B cell (primary cell): ENCODE data around the gene RHPN2. TPM values are rescaled to one million over a fixed set of nuclear protein-coding genes. Genes with fewer than 3 reads are reported as not detected.
"Not testable (repeated sequence)": the region's sequence is repeated elsewhere in the genome, so short reads cannot be mapped to it uniquely, and the experiment has no call there.

Experiments used
- ATAC-seq: fragments of 200-7000 bp; cut with Tn5 transposase; one replicate; pipeline ENCODE4 v1.10.0; 2021; ENCODE audit warnings: low read depth, mild to moderate bottlenecking, moderate number of reproducible peaks, moderate library complexity
- CTCF ChIA-PET: fragments of 350-600 bp; sonication (Branson Sonifier 250); formaldehyde crosslinking; loops from one replicate; lab custom pipeline; 2021; ENCODE audit warnings: antibody characterized with exemption, inconsistent platforms; lab: Charles Lee
- POLR2A ChIA-PET: fragments of 350-600 bp; sonication (Branson Sonifier 250); formaldehyde crosslinking; loops from one replicate; lab custom pipeline; 2021; ENCODE audit warnings: antibody characterized with exemption; lab: Charles Lee
- DNase-seq: peaks from one replicate; pipeline ENCODE4 v3.0.0; 2013
- H2AFZ ChIP-seq: 2 replicates; pipeline ENCODE4 v1.6.1; 2012; ENCODE audit warnings: mild to moderate bottlenecking, low read depth, low read length; ENCODE audit not compliant: insufficient read depth, poor library complexity, severe bottlenecking
- H3K27ac ChIP-seq, 2 donors: 1 replicate in 1 of 2; 2 replicates in 1 of 2; pipeline ENCODE4 v1.5.1; 2012 to 2013; ENCODE audit warnings: low read length in 2 of 2, mild to moderate bottlenecking in 2 of 2, moderate library complexity in 1 of 2
- H3K27me3 ChIP-seq, 4 experiments: fragments of 200-600 bp in 1 of 4; sonication (generic) in 1 of 4; replicated peaks in 1 of 4; 1 replicate in 2 of 4; 2 replicates in 2 of 4; pipeline versions ENCODE4 v1.6.1 to v1.7.0; 2013 to 2016; ENCODE audit warnings: low read length in 3 of 4, mild to moderate bottlenecking in 2 of 4, mixed read lengths in 1 of 4, moderate library complexity in 1 of 4; ENCODE audit not compliant: insufficient read depth in 4 of 4, control insufficient read depth in 3 of 4; ENCODE audit errors: control extremely low read depth in 1 of 4
- H3K36me3 ChIP-seq, 2 experiments: replicated peaks in 1 of 2; 1 replicate in 1 of 2; 2 replicates in 1 of 2; pipeline versions ENCODE4 v1.6.1 to v1.7.1; 2013; ENCODE audit warnings: low read length in 1 of 2; ENCODE audit not compliant: insufficient read depth in 2 of 2, control insufficient read depth in 1 of 2; ENCODE audit errors: control extremely low read depth in 1 of 2, extremely low read depth in 1 of 2
- H3K4me1 ChIP-seq, 2 donors: fragments of 200-600 bp in 1 of 2; sonication (generic) in 1 of 2; 1 replicate in 1 of 2; 2 replicates in 1 of 2; pipeline versions ENCODE4 v1.5.1 to v1.6.1; 2013 to 2017; ENCODE audit warnings: low read length in 2 of 2; ENCODE audit not compliant: control insufficient read depth in 2 of 2, insufficient read depth in 2 of 2
- H3K4me2 ChIP-seq: replicated peaks from 2 replicates; pipeline ENCODE3; 2012; ENCODE audit warnings: mild to moderate bottlenecking, low read depth, low read length; ENCODE audit not compliant: poor library complexity, severe bottlenecking
- H3K4me3 ChIP-seq, 5 experiments: fragments of 200-600 bp in 1 of 5; sonication (generic) in 1 of 5; 1 replicate in 3 of 5; 2 replicates in 2 of 5; pipeline versions ENCODE4 v1.5.1 to v1.7.0; 2011 to 2016; ENCODE audit warnings: low read length in 4 of 5, mild to moderate bottlenecking in 4 of 5, low read depth in 2 of 5, control low read depth in 1 of 5, moderate library complexity in 1 of 5; ENCODE audit not compliant: insufficient read depth in 1 of 5; ENCODE audit errors: control extremely low read depth in 1 of 5, extremely low read depth in 1 of 5
- H3K79me2 ChIP-seq: fragments of 200-600 bp; sonication (generic); one replicate; pipeline ENCODE4 v1.6.0; 2016; ENCODE audit warnings: low read length; ENCODE audit not compliant: control insufficient read depth, insufficient read depth
- H3K9ac ChIP-seq: fragments of 200-600 bp; sonication (generic); 2 replicates; pipeline ENCODE4 v1.6.1; 2017; ENCODE audit warnings: mild to moderate bottlenecking, low read length, moderate library complexity
- H3K9me3 ChIP-seq, 3 donors: one replicate each; pipeline versions ENCODE4 v1.6.1 to v1.7.1; 2013; ENCODE audit warnings: low read length in 2 of 3; ENCODE audit not compliant: control insufficient read depth in 2 of 3, insufficient read depth in 1 of 3; ENCODE audit errors: control extremely low read depth in 1 of 3
- H4K20me1 ChIP-seq: 2 replicates; pipeline ENCODE4 v1.6.0; 2012; ENCODE audit warnings: mild to moderate bottlenecking, low read length; ENCODE audit not compliant: insufficient read depth, control insufficient read depth, poor library complexity, severe bottlenecking
- H3K27ac Mint-ChIP-seq: one replicate; pipeline ENCODE4 v1.8.0; 2021; ENCODE audit warnings: mixed read lengths
- H3K27me3 Mint-ChIP-seq: one replicate; pipeline ENCODE4 v1.8.0; 2021; ENCODE audit warnings: mixed read lengths
- H3K4me1 Mint-ChIP-seq: one replicate; pipeline ENCODE4 v1.8.0; 2021; ENCODE audit warnings: mixed read lengths
- H3K4me3 Mint-ChIP-seq: one replicate; pipeline ENCODE4 v1.8.0; 2021; ENCODE audit warnings: mixed read lengths
- H3K9me3 Mint-ChIP-seq: one replicate; pipeline ENCODE4 v1.8.0; 2022; ENCODE audit warnings: mixed read lengths; ENCODE audit not compliant: insufficient read depth
- EZH2 ChIP-seq: IDR thresholded peaks from 2 replicates; pipeline ENCODE4 v1.6.1; 2012; ENCODE audit warnings: borderline replicate concordance, low read depth, mild to moderate bottlenecking, moderate library complexity, low read length; ENCODE audit not compliant: insufficient read depth, poor library complexity, severe bottlenecking
- WGBS: methylation state at CpG from one replicate; pipeline ENCODE4 v1.1.5; 2013; ENCODE audit warnings: missing lambda C conversion rate; ENCODE audit not compliant: insufficient coverage; 5-methylcytosine and 5-hydroxymethylcytosine counted together
- intact Hi-C: fragments of 100-400 bp; cut with micrococcal nuclease; formaldehyde crosslinking; loops from one replicate; pipeline ENCODE4 v1.10.0; 2022
- polyA plus RNA-seq: library from polyadenylated mRNA; depleted of rRNA; stranded (reverse); fragments of >200 nt; gene quantifications from 2 replicates; pipeline ENCODE4 v1.2.3, GENCODE V29; 2012
- total RNA-seq, 2 donors: library from RNA; stranded (reverse); fragments of 120-200 nt in 1 of 2; gene quantifications; 1 replicate in 1 of 2; 2 replicates in 1 of 2; pipeline versions ENCODE4 v1.2.3 to v1.2.4, GENCODE V29; 2013 to 2022
- TF ChIP-seq, protein P1 (sequence below): fragments of 200-600 bp; IDR thresholded peaks from one replicate; pipeline ENCODE4 v1.8.0; 2022; ENCODE audit warnings: antibody characterized with exemption, mild to moderate bottlenecking

RHPN2 gene
- total and polyA plus RNA-seq, 2 donors (not counting 1 experiment from before 2014, with no cell fraction given), result 4.9 to 5.5 TPM

DNA sequence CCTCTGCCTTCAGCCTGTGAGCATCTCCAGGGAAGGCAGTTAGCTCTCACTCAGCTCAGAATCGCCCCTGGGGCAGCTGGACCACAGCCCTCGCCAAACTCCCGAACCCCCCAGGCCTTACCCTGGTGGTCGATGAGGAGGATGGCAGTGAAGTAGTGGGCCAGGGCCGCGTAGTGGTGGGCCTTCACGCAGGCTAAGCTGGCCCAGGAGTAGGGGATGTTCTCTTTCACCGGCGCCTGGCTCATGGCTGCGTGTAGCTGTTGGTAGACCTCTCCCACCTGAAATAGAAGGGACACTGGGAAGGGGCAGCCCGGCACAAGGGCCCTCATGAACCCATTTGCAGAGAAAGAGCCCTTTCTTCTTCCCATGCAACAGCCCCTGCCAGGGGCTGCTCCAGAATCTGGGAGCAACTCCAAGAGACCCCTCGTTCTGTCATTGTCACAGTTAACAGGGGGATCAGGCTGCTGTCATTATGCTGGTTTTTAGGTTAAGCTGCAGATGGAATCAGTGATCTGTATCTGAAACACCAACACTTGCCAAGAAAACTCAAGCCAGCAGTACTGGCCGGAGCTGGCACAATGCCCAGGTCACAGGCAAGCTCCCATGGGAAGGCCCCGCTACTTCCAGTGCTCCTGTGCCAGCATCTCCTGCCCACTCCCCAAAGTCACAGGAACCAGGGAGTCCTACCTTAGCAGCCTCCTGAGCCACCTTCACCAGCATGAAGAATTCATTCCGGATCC, 62.4 kb downstream of the RHPN2 start:
- intact Hi-C loops, H3K79me2 ChIP-seq, H4K20me1 ChIP-seq, DNase-seq, ATAC-seq, H3K9me3 ChIP-seq, H3K9me3 Mint-ChIP-seq, H2AFZ ChIP-seq, H3K36me3 ChIP-seq, H3K27ac Mint-ChIP-seq, H3K27me3 ChIP-seq, POLR2A ChIA-PET, H3K4me1 Mint-ChIP-seq, H3K4me3 ChIP-seq, H3K27me3 Mint-ChIP-seq, H3K27ac ChIP-seq, H3K4me2 ChIP-seq, H3K4me3 Mint-ChIP-seq, H3K9ac ChIP-seq, CTCF ChIA-PET, H3K4me1 ChIP-seq: not testable (repeated sequence)
- 93% methylated on average over 13 of the region's 15 CpGs for WGBS

DNA sequence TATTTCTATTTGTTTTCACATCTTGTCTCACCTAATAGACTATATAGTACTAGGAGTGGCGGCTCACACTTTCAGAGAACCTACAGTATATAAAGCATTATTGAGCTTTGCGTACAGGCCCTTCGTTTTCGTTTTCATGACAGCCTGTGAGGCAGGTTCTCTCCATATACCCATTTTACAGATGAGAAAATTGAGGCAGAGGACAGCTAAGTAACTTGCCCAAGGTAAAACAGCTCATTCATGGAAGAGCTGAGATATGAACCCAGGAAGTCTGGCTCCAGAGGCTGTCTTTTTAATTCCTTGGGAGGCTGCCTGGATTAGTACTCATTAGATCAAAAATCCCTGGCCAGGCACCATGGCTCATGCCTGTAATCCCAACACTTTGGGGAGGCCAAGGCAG, 63.8 kb downstream of the RHPN2 start:
- no peaks in the 10 kb centered on the region for H3K27me3 ChIP-seq
- H3K4me2 ChIP-seq, result no peak overlapping the region
- ChIA-PET CTCF (no interaction called here), POLR2A (no interaction called here)
- no peaks in the 10 kb centered on the region for H4K20me1 ChIP-seq
- intact Hi-C loops, result no loop called here
- ATAC-seq (no peak), DNase-seq (no peak)
- Mint-ChIP-seq H3K27me3 (no peaks in the 10 kb centered on the region), H3K9me3 (no peaks in the 10 kb centered on the region), H3K27ac (no peak overlapping the region), H3K4me1 (peaks cover 4% of the 10 kb centered on the region), H3K4me3 (no peak overlapping the region)
- WGBS, result no CpG with 5 or more reads among the region's 4 CpGs
- no peaks in the 10 kb centered on the region for H3K9me3 ChIP-seq
- no peaks in the 10 kb centered on the region for H3K36me3 ChIP-seq
- TF ChIP-seq, protein P1, sequence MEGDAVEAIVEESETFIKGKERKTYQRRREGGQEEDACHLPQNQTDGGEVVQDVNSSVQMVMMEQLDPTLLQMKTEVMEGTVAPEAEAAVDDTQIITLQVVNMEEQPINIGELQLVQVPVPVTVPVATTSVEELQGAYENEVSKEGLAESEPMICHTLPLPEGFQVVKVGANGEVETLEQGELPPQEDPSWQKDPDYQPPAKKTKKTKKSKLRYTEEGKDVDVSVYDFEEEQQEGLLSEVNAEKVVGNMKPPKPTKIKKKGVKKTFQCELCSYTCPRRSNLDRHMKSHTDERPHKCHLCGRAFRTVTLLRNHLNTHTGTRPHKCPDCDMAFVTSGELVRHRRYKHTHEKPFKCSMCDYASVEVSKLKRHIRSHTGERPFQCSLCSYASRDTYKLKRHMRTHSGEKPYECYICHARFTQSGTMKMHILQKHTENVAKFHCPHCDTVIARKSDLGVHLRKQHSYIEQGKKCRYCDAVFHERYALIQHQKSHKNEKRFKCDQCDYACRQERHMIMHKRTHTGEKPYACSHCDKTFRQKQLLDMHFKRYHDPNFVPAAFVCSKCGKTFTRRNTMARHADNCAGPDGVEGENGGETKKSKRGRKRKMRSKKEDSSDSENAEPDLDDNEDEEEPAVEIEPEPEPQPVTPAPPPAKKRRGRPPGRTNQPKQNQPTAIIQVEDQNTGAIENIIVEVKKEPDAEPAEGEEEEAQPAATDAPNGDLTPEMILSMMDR, result no peak
- no peak for TF ChIP-seq EZH2
- H3K27ac ChIP-seq, result no peak overlapping the region
- H2AFZ ChIP-seq, result no peak overlapping the region
- no peak overlapping the region for H3K4me3 ChIP-seq
- H3K79me2 ChIP-seq, result no peaks in the 10 kb centered on the region
- H3K4me1 ChIP-seq, result no peaks in the 10 kb centered on the region
- H3K9ac ChIP-seq, result no peak overlapping the region
